Measurements from ENCODE around the gene CCR4. TPM values are rescaled to one million over a fixed set of nuclear protein-coding genes. Genes with fewer than 3 reads are reported as not detected.
A peak's percentile ranks its signal among the peaks of the same experiment; 100 is the strongest.

CCR4 gene
- total and polyA plus RNA-seq, 10 of the 15 experiments (the other 5 are each of a cell fraction or from before 2014, with no cell fraction given): 0.41 to 12.4 (median 5.3) TPM

DNA sequence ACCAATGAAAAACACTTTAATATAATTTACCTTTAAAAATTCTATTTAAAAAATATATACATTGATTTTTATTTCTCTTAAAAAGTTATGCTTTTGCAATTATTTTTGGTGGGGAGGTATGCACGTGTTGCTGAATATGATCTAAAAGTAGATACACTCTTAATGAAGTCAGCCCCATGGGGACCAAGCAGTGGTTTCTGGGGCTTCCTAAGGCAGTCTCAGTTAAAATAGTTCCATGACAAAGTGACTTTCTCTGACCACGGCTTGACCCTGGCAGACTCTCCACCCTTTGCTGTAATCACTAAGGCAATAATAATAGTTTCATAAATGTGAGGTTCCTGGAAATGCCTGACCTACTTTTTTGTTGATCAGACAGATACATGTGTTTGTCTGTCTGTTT lies 50.4 kb downstream of the CCR4 start:
- H2AFZ ChIP-seq (ENCODE audit: control insufficient read depth, low read depth, low read length): no peak overlapping the region
- H3K4me1 ChIP-seq (ENCODE audit: control insufficient read depth, insufficient read depth, low read length): no peaks in the 10 kb centered on the region
- no peak overlapping the region for H3K4me3 ChIP-seq
- H3K79me2 ChIP-seq (ENCODE audit: control insufficient read depth, insufficient read depth, low read length): no peaks in the 10 kb centered on the region
- FAIRE-seq: no peak
- 7% methylated on average over 2 of the region's 2 CpGs for WGBS (ENCODE audit: insufficient coverage, insufficient replicate concordance, low lambda C conversion rate, missing lambda C conversion rate)
- SMC1A ChIA-PET (ENCODE audit: uncharacterized antibody, unreplicated experiment): interaction anchor here (1.5 kb wide), 2 partner anchors 28 to 85 kb away, joined by 3 read pairs; no protein-coding TSS in a partner anchor
- intact Hi-C loops (cut with micrococcal nuclease; ENCODE audit: unreplicated experiment) (no loop called here), in situ Hi-C loops (cut with MboI) (no loop called here)
- ATAC-seq: peak; percentile 87
- H3K36me3 ChIP-seq (ENCODE audit: control insufficient read depth in 2 of 2, insufficient read depth in 2 of 2, low read length in 1 of 2): no peaks in the 10 kb centered on the region
- RAD21 ChIA-PET (ENCODE audit: unreplicated experiment): no interaction called here
- H4K20me1 ChIP-seq (ENCODE audit: control insufficient read depth, insufficient read depth): no peaks in the 10 kb centered on the region
- no TSS peak for BruUV-seq (replicated peaks)
- H3K9me3 ChIP-seq (replicated peaks; ENCODE audit: control insufficient read depth, insufficient read depth, low read length): no peaks in the 10 kb centered on the region
- H3K27ac ChIP-seq (ENCODE audit: control insufficient read depth, insufficient read depth): no peak overlapping the region
- no peak for DNase-seq (ENCODE audit: low read depth, low spot score)
- no peak overlapping the region for H3K4me2 ChIP-seq (ENCODE audit: control insufficient read depth, insufficient read depth)
- CTCF ChIA-PET: interaction anchor here (1.5 to 1.6 kb wide), 2 partner anchors 12 to 51 kb away, joined by 3 to 4 read pairs; no protein-coding TSS in a partner anchor
- H3K27me3 ChIP-seq (replicated peaks in 1 of 2; ENCODE audit: control insufficient read depth in 2 of 2, insufficient read depth in 2 of 2, low read length in 1 of 2): no peaks in the 10 kb centered on the region
- no peak overlapping the region; the same call in 1 of the 2 replicates for H3K9ac ChIP-seq (ENCODE audit: control insufficient read depth, insufficient read depth, low read length)
- POLR2A ChIA-PET: no interaction called here
- no peak for TF ChIP-seq CBX3 (IDR thresholded peaks at IDR 0.05; ENCODE audit: borderline replicate concordance, low read depth)
- no peak for TF ChIP-seq IKZF1 (conservative IDR thresholded peaks at IDR 0.05)
- no peak for TF ChIP-seq JUND (IDR thresholded peaks at IDR 0.05; ENCODE audit: low read depth, low read length)
- TF ChIP-seq ATF2 (IDR thresholded peaks at IDR 0.05; ENCODE audit: low read length): peak; percentile 48
- no peak for TF ChIP-seq E2F4 (IDR thresholded peaks at IDR 0.05; ENCODE audit: low read depth, low read length)
- TF ChIP-seq ZZZ3 (IDR thresholded peaks at IDR 0.05; ENCODE audit: control insufficient read depth, insufficient read length, low read depth): no peak
- TF ChIP-seq RB1 (IDR thresholded peaks at IDR 0.05; ENCODE audit: borderline replicate concordance): no peak
- TF ChIP-seq, protein P1, sequence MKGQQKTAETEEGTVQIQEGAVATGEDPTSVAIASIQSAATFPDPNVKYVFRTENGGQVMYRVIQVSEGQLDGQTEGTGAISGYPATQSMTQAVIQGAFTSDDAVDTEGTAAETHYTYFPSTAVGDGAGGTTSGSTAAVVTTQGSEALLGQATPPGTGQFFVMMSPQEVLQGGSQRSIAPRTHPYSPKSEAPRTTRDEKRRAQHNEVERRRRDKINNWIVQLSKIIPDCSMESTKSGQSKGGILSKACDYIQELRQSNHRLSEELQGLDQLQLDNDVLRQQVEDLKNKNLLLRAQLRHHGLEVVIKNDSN (IDR thresholded peaks at IDR 0.05; ENCODE audit: borderline replicate concordance, extremely low read length, insufficient read depth, low read depth, low read length): no peak
- no peak for TF ChIP-seq RAD21 (IDR thresholded peaks at IDR 0.05; ENCODE audit: insufficient read depth, low read depth, low read length)
- peak; percentile 61 for TF ChIP-seq ATF7 (IDR thresholded peaks at IDR 0.05; ENCODE audit: low read depth)
- TF ChIP-seq, protein P2, sequence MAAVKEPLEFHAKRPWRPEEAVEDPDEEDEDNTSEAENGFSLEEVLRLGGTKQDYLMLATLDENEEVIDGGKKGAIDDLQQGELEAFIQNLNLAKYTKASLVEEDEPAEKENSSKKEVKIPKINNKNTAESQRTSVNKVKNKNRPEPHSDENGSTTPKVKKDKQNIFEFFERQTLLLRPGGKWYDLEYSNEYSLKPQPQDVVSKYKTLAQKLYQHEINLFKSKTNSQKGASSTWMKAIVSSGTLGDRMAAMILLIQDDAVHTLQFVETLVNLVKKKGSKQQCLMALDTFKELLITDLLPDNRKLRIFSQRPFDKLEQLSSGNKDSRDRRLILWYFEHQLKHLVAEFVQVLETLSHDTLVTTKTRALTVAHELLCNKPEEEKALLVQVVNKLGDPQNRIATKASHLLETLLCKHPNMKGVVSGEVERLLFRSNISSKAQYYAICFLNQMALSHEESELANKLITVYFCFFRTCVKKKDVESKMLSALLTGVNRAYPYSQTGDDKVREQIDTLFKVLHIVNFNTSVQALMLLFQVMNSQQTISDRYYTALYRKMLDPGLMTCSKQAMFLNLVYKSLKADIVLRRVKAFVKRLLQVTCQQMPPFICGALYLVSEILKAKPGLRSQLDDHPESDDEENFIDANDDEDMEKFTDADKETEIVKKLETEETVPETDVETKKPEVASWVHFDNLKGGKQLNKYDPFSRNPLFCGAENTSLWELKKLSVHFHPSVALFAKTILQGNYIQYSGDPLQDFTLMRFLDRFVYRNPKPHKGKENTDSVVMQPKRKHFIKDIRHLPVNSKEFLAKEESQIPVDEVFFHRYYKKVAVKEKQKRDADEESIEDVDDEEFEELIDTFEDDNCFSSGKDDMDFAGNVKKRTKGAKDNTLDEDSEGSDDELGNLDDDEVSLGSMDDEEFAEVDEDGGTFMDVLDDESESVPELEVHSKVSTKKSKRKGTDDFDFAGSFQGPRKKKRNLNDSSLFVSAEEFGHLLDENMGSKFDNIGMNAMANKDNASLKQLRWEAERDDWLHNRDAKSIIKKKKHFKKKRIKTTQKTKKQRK (IDR thresholded peaks at IDR 0.05; ENCODE audit: low read depth, low read length): no peak
- no peak for TF ChIP-seq NFYA (IDR thresholded peaks at IDR 0.05; ENCODE audit: borderline replicate concordance, low read depth, low read length)
- TF ChIP-seq FOS (IDR thresholded peaks at IDR 0.05; ENCODE audit: borderline replicate concordance, extremely low read depth, insufficient read length): no peak
- TF ChIP-seq MYC (IDR thresholded peaks at IDR 0.05; ENCODE audit: insufficient read depth, insufficient read length, insufficient replicate concordance, low read length, severe bottlenecking): no peak
- no peak for TF ChIP-seq TCF3 (IDR thresholded peaks at IDR 0.05; ENCODE audit: borderline replicate concordance, insufficient read depth, low read depth, low read length)
- TF ChIP-seq NR2C1 (IDR thresholded peaks at IDR 0.05): no peak
- TF ChIP-seq GATAD2B (conservative IDR thresholded peaks at IDR 0.05; ENCODE audit: low read depth): no peak
- 0 out of 2 replicates have a peak, but pooled peaks have one; percentile 45 for TF ChIP-seq TBL1XR1 (IDR thresholded peaks at IDR 0.05; ENCODE audit: low read depth, low read length)
- no peak for TF ChIP-seq ZNF384 (IDR thresholded peaks at IDR 0.05; ENCODE audit: borderline replicate concordance, low read depth, low read length)

All from GM12878 (cell line).